H1 (cell line): Measurements from ENCODE around the gene DDX49. TPM values are rescaled to one million over a fixed set of nuclear protein-coding genes. Genes with fewer than 3 reads are reported as not detected.

Experiments
- CTCF ChIA-PET: fragments of 300-600 bp; sonication (Branson Sonifier 250); formaldehyde crosslinking; loops from one replicate; lab custom pipeline; 2021; ENCODE audit not compliant: partially characterized antibody; lab: Charles Lee
- POLR2A ChIA-PET: fragments of 300-600 bp; sonication (Branson Sonifier 250); formaldehyde crosslinking; loops from one replicate; lab custom pipeline; 2021; ENCODE audit warnings: inconsistent platforms; ENCODE audit not compliant: partially characterized antibody; lab: Charles Lee
- DNase-seq, 2 experiments: peaks; one replicate each; pipeline versions ENCODE4 v3.0.0 to v3.0.0-alpha.2; 2010 to 2022; ENCODE audit warnings: low spot score in 2 of 2, low read depth in 1 of 2, mixed read lengths in 1 of 2
- FAIRE-seq: peaks from 2 replicates; lab custom pipeline; 2011; peaks lifted over from hg19 to GRCh38; lab: Jason Lieb, UNC
- H2AFZ ChIP-seq: 2 replicates; pipeline ENCODE4 v1.8.1; 2012; ENCODE audit warnings: low read length, inconsistent platforms
- H2AK5ac ChIP-seq: 2 replicates; pipeline ENCODE4 v1.6.1; 2013; ENCODE audit warnings: low read depth, low read length
- H2BK120ac ChIP-seq: replicated peaks from 2 replicates; pipeline ENCODE3; 2013; ENCODE audit warnings: low read depth, low read length, inconsistent platforms
- H2BK12ac ChIP-seq: 2 replicates; pipeline ENCODE4 v1.6.1; 2013; ENCODE audit warnings: low read depth, low read length
- H2BK15ac ChIP-seq: 2 replicates; pipeline ENCODE4 v1.6.1; 2013; ENCODE audit warnings: low read length
- H2BK20ac ChIP-seq: 2 replicates; pipeline ENCODE4 v1.6.1; 2013; ENCODE audit warnings: low read length
- H2BK5ac ChIP-seq: 2 replicates; pipeline ENCODE4 v1.6.1; 2013; ENCODE audit warnings: low read depth, low read length
- H3K14ac ChIP-seq: 2 replicates; pipeline ENCODE4 v1.6.1; 2013; ENCODE audit warnings: inconsistent platforms; ENCODE audit not compliant: insufficient read length
- H3K18ac ChIP-seq: 2 replicates; pipeline ENCODE4 v1.6.1; 2013; ENCODE audit warnings: low read length; ENCODE audit errors: extremely low read depth
- H3K23ac ChIP-seq: 2 replicates; pipeline ENCODE4 v1.6.1; 2013; ENCODE audit warnings: inconsistent platforms; ENCODE audit not compliant: insufficient read length
- H3K23me2 ChIP-seq: 2 replicates; pipeline ENCODE4 v1.6.1; 2013; ENCODE audit warnings: low read depth, low read length
- H3K27ac ChIP-seq: 2 replicates; pipeline ENCODE4 v1.6.1; 2011; ENCODE audit warnings: low read depth, low read length, inconsistent platforms
- H3K27me3 ChIP-seq, 4 experiments: replicated peaks in 1 of 4; 1 replicate in 1 of 4; 2 replicates in 3 of 4; pipeline versions ENCODE4 v1.6.1 to v1.8.1; 2011 to 2013; ENCODE audit warnings: low read length in 3 of 4, mild to moderate bottlenecking in 3 of 4, inconsistent platforms in 2 of 4, mixed read lengths in 2 of 4, moderate library complexity in 1 of 4; ENCODE audit not compliant: control insufficient read depth in 3 of 4, insufficient read depth in 3 of 4; ENCODE audit errors: extremely low read depth in 1 of 4
- H3K36me3 ChIP-seq, 4 experiments: 2 replicates each; pipeline versions ENCODE4 v1.6.1 to v1.8.1; 2011 to 2013; ENCODE audit warnings: mild to moderate bottlenecking in 4 of 4, low read length in 3 of 4, moderate library complexity in 2 of 4, control low read depth in 1 of 4, inconsistent platforms in 1 of 4; ENCODE audit not compliant: insufficient read depth in 4 of 4, control insufficient read depth in 2 of 4
- H3K4ac ChIP-seq: replicated peaks from 2 replicates; pipeline ENCODE3; 2013; ENCODE audit warnings: low read length, low read depth, mixed read lengths, inconsistent platforms; ENCODE audit not compliant: insufficient read length
- H3K4me1 ChIP-seq, 4 experiments: replicated peaks in 1 of 4; 1 replicate in 1 of 4; 2 replicates in 3 of 4; pipeline versions ENCODE4 v1.6.1 to v1.8.1; 2011 to 2013; ENCODE audit warnings: low read length in 3 of 4, inconsistent platforms in 2 of 4, mixed read lengths in 1 of 4; ENCODE audit not compliant: insufficient read depth in 4 of 4, control insufficient read depth in 3 of 4
- H3K4me2 ChIP-seq, 2 experiments: 2 replicates each; pipeline versions ENCODE4 v1.6.1 to v1.8.1; 2011 to 2013; ENCODE audit warnings: low read depth in 2 of 2, low read length in 2 of 2, control low read depth in 1 of 2, inconsistent platforms in 1 of 2, mild to moderate bottlenecking in 1 of 2; ENCODE audit not compliant: insufficient read depth in 1 of 2
- H3K4me3 ChIP-seq, 4 experiments: fragments of 200-600, 300-600 bp in 1 of 4; sonication (generic), shearing (Covaris generic), sonication (Bioruptor Twin) in 1 of 4; 2 replicates each; pipeline versions ENCODE4 v1.5.1 to v1.8.1; 2011 to 2016; ENCODE audit warnings: low read length in 4 of 4, low read depth in 3 of 4, control low read depth in 2 of 4, inconsistent platforms in 2 of 4, mild to moderate bottlenecking in 2 of 4, mixed read lengths in 1 of 4, moderate library complexity in 1 of 4; ENCODE audit not compliant: insufficient read depth in 2 of 4; ENCODE audit errors: extremely low read depth in 1 of 4
- H3K56ac ChIP-seq: replicated peaks from 2 replicates; pipeline ENCODE3; 2013; ENCODE audit warnings: low read depth, mild to moderate bottlenecking, mixed read lengths, low read length, inconsistent platforms; ENCODE audit not compliant: insufficient read length
- H3K79me1 ChIP-seq: 2 replicates; pipeline ENCODE4 v1.6.1; 2013; ENCODE audit warnings: low read depth, low read length, control low read depth
- H3K79me2 ChIP-seq, 2 experiments: 2 replicates each; pipeline versions ENCODE4 v1.6.1 to v1.8.1; 2012 to 2013; ENCODE audit warnings: low read length in 2 of 2, mild to moderate bottlenecking in 2 of 2, inconsistent platforms in 1 of 2; ENCODE audit not compliant: insufficient read depth in 2 of 2, control insufficient read depth in 1 of 2
- H3K9ac ChIP-seq, 4 experiments: replicated peaks in 1 of 4; 1 replicate in 1 of 4; 2 replicates in 3 of 4; pipeline versions ENCODE4 v1.6.1 to v1.8.1; 2011 to 2013; ENCODE audit warnings: low read depth in 3 of 4, low read length in 3 of 4, control low read depth in 2 of 4, mild to moderate bottlenecking in 2 of 4, moderate library complexity in 2 of 4, inconsistent platforms in 1 of 4; ENCODE audit errors: extremely low read depth in 1 of 4
- H3K9me3 ChIP-seq, 2 experiments: 2 replicates each; pipeline versions ENCODE4 v1.6.1 to v1.8.1; 2012 to 2013; ENCODE audit warnings: mild to moderate bottlenecking in 2 of 2, moderate library complexity in 2 of 2, control low read depth in 1 of 2, inconsistent platforms in 1 of 2, low read depth in 1 of 2, low read length in 1 of 2, mixed read lengths in 1 of 2; ENCODE audit not compliant: insufficient read depth in 2 of 2
- H4K20me1 ChIP-seq, 2 experiments: replicated peaks in 1 of 2; 2 replicates each; pipeline versions ENCODE3 to v1.8.1; 2011 to 2013; ENCODE audit warnings: inconsistent platforms in 2 of 2, low read length in 2 of 2, mild to moderate bottlenecking in 1 of 2; ENCODE audit not compliant: insufficient read depth in 2 of 2, control insufficient read depth in 1 of 2
- H4K5ac ChIP-seq: 2 replicates; pipeline ENCODE4 v1.6.1; 2013; ENCODE audit warnings: low read length, low read depth, mixed read lengths, inconsistent platforms; ENCODE audit not compliant: insufficient read length
- H4K8ac ChIP-seq: 2 replicates; pipeline ENCODE4 v1.8.0; 2013; ENCODE audit warnings: mild to moderate bottlenecking, moderate library complexity, low read length, inconsistent platforms; ENCODE audit not compliant: insufficient read depth; ENCODE audit errors: extremely low read depth
- H4K91ac ChIP-seq: replicated peaks from 2 replicates; pipeline ENCODE3; 2013; ENCODE audit warnings: low read length, mixed read lengths, inconsistent platforms; ENCODE audit not compliant: insufficient read length
- BCL11A ChIP-seq, 2 experiments: IDR thresholded peaks; one replicate each; pipeline ENCODE4 v1.6.1; 2011; ENCODE audit warnings: low read depth in 2 of 2, low read length in 2 of 2, mild to moderate bottlenecking in 2 of 2
- YY1 ChIP-seq: IDR thresholded peaks from 2 replicates; pipeline ENCODE4 v1.6.1; 2011; ENCODE audit warnings: low read depth, mild to moderate bottlenecking, low read length
- WGBS, 2 experiments: shearing (Covaris generic) in 1 of 2; methylation state at CpG; one replicate each; pipeline versions ENCODE4 v1.1.6 to v1.1.7; 2013 to 2015; ENCODE audit warnings: low lambda C conversion rate in 2 of 2, mixed read lengths in 2 of 2, inconsistent platforms in 1 of 2, low coverage in 1 of 2, missing lambda C conversion rate in 1 of 2; ENCODE audit not compliant: insufficient replicate concordance in 2 of 2, insufficient coverage in 1 of 2, insufficient read length in 1 of 2; ENCODE audit errors: extremely low coverage in 1 of 2, missing lambda C conversion rate in 1 of 2; 5-methylcytosine and 5-hydroxymethylcytosine counted together
- polyA plus RNA-seq, 7 experiments: library from polyadenylated mRNA; depleted of rRNA in 3 of 7; stranded (reverse) in 5 of 7; unstranded in 2 of 7; fragments of >200 nt in 5 of 7; fragments of 200-250 nt in 2 of 7; gene quantifications; 1 replicate in 5 of 7; 2 replicates in 1 of 7; 4 replicates in 1 of 7; pipeline versions ENCODE4 v1.2.1 to v1.2.3, GENCODE V29; 2011 to 2013; ENCODE audit warnings: missing spikeins in 2 of 7, mixed read lengths in 2 of 7
- total RNA-seq: library from RNA; stranded (reverse); fragmentation: NEBNext Ultra II Directional; extraction: Animal tissue kit (Norgen Biotek cat#: 25700); gene quantifications from 2 replicates; pipeline ENCODE4 v1.2.1, GENCODE V29; 2021
- TF ChIP-seq, protein P1 (sequence below): IDR thresholded peaks from 2 replicates; pipeline ENCODE4 v1.6.1; 2012; ENCODE audit warnings: low read length, inconsistent platforms

The DDX49 gene
- total and polyA plus RNA-seq, 2 of the 8 experiments (the other 6 are each of a cell fraction or from before 2014, with no cell fraction given): 41.3 to 46.5 TPM

DNA sequence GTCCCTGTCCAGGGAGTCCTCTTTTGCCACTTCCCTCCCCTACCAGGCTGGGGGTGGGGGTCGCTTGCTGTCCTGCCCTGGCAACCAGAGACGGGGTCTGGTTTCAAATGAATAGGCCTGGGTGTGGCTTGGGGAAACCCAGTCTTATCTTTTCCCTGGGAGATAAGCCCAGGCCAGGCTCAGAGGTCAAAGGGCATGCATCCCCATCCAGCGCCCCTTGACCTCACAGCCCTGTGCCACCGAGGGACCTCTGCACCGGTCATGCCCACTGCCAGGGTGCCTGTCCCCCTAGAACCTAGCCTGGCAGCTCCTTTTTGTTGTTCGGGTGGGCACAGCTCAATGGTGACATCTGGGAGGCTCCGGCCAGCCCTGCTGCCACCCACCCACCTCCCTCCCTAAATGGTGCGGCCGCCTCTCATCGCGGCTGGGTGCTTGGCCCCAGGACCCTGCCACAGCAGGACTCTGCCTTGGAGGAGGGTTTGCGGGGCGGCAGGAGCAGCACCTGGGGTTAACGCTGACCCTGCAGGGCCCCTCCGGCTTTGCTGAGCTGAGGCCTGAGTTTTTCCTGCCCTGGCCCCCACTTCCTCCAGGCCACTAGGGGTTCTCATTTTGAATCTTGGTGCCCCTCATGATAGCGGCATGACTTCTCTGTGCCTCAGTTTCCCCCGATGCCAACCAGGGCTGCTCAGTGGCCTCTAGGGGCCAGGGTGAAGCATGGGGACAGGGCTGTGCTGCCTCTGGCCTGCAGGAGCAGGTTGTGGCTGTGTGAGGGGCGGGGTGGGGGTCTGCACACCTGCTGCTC, 20.7 kb upstream of the DDX49 start:
- no peak overlapping the region for H3K27ac ChIP-seq
- no peak overlapping the region for H2AFZ ChIP-seq
- H2BK15ac ChIP-seq: no peak overlapping the region
- H4K91ac ChIP-seq: no peak overlapping the region
- no peak overlapping the region for H4K5ac ChIP-seq
- H3K4me3 ChIP-seq: no peak overlapping the region
- H3K79me1 ChIP-seq: no peaks in the 10 kb centered on the region
- ChIA-PET POLR2A (interaction anchor here (0.6 to 1.6 kb wide), 9 partner anchors 8 to 222 kb away, joined by 3 to 7 read pairs (median 3); partner anchors contain the start of genes COPE and DDX49), CTCF (interaction anchor here (0.5 to 1.8 kb wide), 6 partner anchors 11 to 615 kb away, joined by 3 to 9 read pairs (median 3); no protein-coding TSS in a partner anchor)
- H3K23ac ChIP-seq: no peak overlapping the region
- no peak overlapping the region for H2BK120ac ChIP-seq
- H3K23me2 ChIP-seq: peaks cover 6% of the 10 kb centered on the region; the same call in 1 of the 2 replicates
- DNase-seq (no peak), FAIRE-seq (no peak)
- H3K9ac ChIP-seq: no peak overlapping the region
- H3K9me3 ChIP-seq: no peaks in the 10 kb centered on the region
- H2BK5ac ChIP-seq: no peak overlapping the region
- no peaks in the 10 kb centered on the region for H3K79me2 ChIP-seq
- TF ChIP-seq, protein P1, sequence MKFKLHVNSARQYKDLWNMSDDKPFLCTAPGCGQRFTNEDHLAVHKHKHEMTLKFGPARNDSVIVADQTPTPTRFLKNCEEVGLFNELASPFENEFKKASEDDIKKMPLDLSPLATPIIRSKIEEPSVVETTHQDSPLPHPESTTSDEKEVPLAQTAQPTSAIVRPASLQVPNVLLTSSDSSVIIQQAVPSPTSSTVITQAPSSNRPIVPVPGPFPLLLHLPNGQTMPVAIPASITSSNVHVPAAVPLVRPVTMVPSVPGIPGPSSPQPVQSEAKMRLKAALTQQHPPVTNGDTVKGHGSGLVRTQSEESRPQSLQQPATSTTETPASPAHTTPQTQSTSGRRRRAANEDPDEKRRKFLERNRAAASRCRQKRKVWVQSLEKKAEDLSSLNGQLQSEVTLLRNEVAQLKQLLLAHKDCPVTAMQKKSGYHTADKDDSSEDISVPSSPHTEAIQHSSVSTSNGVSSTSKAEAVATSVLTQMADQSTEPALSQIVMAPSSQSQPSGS: no peak
- TF ChIP-seq BCL11A (IDR thresholded peaks at IDR 0.05; ENCODE audit: low read depth in 2 of 2, low read length in 2 of 2): no peak
- TF ChIP-seq YY1: no peak
- no peak overlapping the region for H3K56ac ChIP-seq
- H4K20me1 ChIP-seq: peaks cover 6 to 9% of the 10 kb centered on the region in 2 experiments
- H3K4me1 ChIP-seq: peaks cover 0 to 13% (median 5%) of the 10 kb centered on the region in 4 experiments; a peak in 5 of 7 replicates
- H3K14ac ChIP-seq: no peak overlapping the region
- H3K4ac ChIP-seq: no peak overlapping the region
- no peak overlapping the region for H2BK12ac ChIP-seq
- 90% methylated on average over 18 of the region's 18 CpGs; no CpG with 5 or more reads in 1 of the 2 experiments for WGBS, 2 experiments
- no peak overlapping the region for H3K4me2 ChIP-seq
- no peak overlapping the region for H2BK20ac ChIP-seq
- H3K18ac ChIP-seq: no peak overlapping the region
- H4K8ac ChIP-seq: no peak overlapping the region
- H3K36me3 ChIP-seq: peaks cover 0 to 7% (median 0%) of the 10 kb centered on the region in 4 experiments; a peak in 1 of 8 replicates
- H3K27me3 ChIP-seq: peaks cover 0 to 13% (median 7%) of the 10 kb centered on the region in 4 experiments; a peak in 4 of 7 replicates
- H2AK5ac ChIP-seq: no peak overlapping the region
